ENCODE measurements around the gene KY. TPM values are rescaled to one million over a fixed set of nuclear protein-coding genes. Genes with fewer than 3 reads are reported as not detected.
A peak's percentile ranks its signal among the peaks of the same experiment; 100 is the strongest.

The KY gene
- total RNA-seq, 6 experiments from 2014 or later, result 0.11 to 0.16 TPM; not detected in 4

DNA sequence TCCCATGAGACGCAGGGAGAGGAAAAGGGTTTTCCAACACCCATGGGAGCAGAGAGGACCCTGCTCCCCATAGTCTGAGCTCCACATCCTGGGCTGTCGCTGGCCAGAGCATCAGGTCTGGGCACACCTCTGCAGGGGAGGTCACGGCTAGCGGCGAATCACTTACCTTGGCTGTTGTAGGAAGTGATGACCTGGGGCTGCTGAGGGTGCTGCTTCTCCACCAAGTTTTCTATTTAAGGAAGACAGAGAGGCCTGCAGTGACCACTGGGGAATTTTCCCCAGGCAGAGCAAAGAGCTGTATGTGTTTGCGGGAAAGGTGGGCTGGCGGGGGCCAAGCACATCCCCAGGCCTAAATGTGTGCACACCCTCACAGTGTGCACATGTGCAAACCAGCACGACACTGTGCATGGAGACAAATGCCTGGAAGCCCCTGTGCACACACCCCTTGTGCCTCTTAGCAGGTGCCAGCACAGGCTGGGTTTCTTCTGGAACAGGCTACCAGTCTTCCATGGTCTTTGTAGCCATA, 7.6 kb downstream of the KY start:
- Mint-ChIP-seq H3K36me3 (ENCODE audit: low read depth) (no peaks in the 10 kb centered on the region), H3K9me3 (no peaks in the 10 kb centered on the region), H3K27ac (no peak overlapping the region), H3K27me3 (ENCODE audit: insufficient read depth) (peaks cover 5% of the 10 kb centered on the region), H3K4me3 (no peak overlapping the region), H3K4me1 (ENCODE audit: low read depth) (no peaks in the 10 kb centered on the region)
- TF ChIP-seq, protein P1, sequence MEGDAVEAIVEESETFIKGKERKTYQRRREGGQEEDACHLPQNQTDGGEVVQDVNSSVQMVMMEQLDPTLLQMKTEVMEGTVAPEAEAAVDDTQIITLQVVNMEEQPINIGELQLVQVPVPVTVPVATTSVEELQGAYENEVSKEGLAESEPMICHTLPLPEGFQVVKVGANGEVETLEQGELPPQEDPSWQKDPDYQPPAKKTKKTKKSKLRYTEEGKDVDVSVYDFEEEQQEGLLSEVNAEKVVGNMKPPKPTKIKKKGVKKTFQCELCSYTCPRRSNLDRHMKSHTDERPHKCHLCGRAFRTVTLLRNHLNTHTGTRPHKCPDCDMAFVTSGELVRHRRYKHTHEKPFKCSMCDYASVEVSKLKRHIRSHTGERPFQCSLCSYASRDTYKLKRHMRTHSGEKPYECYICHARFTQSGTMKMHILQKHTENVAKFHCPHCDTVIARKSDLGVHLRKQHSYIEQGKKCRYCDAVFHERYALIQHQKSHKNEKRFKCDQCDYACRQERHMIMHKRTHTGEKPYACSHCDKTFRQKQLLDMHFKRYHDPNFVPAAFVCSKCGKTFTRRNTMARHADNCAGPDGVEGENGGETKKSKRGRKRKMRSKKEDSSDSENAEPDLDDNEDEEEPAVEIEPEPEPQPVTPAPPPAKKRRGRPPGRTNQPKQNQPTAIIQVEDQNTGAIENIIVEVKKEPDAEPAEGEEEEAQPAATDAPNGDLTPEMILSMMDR (IDR thresholded peaks at IDR 0.05), result no peak
- DNase-seq, result no peak

DNA sequence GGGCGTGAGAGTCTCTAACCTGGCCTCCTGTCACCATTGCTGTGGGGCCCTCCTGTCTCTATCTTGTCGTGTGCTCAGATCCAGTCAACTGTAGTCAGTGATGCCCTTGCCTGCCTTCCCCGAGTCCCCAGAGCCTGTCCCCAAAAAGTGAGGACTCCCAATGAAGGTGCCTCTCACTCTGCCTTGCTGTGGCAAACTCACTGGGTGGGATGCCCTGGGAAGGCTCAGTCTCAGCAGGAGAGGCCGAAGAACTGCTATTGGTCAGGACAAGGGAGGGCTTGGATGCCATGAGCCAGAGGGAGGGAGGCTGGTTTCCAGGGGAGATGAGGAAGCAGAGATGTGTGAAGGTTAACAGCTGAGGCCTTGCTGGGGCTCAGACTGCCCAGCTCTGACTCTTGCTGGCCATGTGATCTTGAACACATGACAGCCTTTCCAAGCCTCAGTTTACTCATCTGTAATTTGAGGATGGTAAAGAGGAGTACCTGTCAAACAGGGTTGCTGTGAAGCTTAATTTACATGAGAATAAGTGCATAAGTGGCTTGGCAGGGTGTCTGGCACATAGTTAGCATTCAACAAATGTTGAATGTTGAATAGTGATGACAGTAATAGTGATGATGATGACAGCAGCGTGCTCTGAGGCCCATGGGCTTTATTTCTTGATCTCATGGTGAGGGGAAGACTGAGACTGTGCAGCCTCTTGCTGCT, 8.2 kb downstream of the KY start:
- Mint-ChIP-seq H3K4me1 (ENCODE audit: low read depth) (no peaks in the 10 kb centered on the region), H3K27ac (no peak overlapping the region), H3K36me3 (ENCODE audit: low read depth) (no peaks in the 10 kb centered on the region), H3K27me3 (ENCODE audit: insufficient read depth) (peaks cover 6% of the 10 kb centered on the region), H3K9me3 (no peaks in the 10 kb centered on the region), H3K4me3 (no peak overlapping the region)
- TF ChIP-seq, protein P1 (IDR thresholded peaks at IDR 0.05), result no peak
- no peak for DNase-seq

DNA sequence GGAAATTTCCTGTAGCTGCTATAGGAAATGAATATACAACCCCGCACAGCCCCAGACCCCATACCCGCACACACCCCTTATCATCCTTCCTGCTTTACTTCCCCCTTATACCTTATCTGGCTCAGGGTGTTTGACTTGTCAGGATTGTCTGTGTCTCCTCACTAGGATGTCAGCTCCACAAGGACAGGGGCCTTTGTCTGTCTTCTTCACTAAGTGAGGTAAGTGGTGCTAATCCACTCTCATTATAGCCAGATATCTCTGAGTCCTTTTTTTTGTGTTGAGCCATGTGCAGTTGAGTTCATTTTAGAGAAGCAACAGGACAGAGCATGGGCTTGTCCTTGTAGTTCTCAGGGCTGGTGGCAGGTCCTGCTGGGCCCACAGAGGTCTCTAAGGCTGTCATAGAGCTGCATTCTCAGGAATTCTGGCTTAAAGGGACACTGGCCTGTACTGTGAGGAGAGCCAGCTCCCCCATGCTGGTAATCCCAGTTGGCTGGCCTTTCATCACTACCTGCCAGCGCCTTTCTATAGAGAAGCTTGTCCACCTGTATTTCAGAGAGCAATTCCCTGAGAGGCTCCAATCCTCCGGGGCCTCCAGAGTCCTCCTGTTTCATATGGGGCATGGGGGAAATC, 9.0 kb downstream of the KY start:
- H3K4me1 Mint-ChIP-seq (ENCODE audit: low read depth), result no peaks in the 10 kb centered on the region
- H3K9me3 Mint-ChIP-seq, result no peaks in the 10 kb centered on the region
- DNase-seq, result no peak
- TF ChIP-seq, protein P1 (IDR thresholded peaks at IDR 0.05), result no peak
- no peak overlapping the region for H3K4me3 Mint-ChIP-seq
- no peak overlapping the region for H3K27ac Mint-ChIP-seq
- H3K27me3 Mint-ChIP-seq (ENCODE audit: insufficient read depth), result peaks cover 6% of the 10 kb centered on the region
- H3K36me3 Mint-ChIP-seq (ENCODE audit: low read depth), result no peaks in the 10 kb centered on the region

DNA sequence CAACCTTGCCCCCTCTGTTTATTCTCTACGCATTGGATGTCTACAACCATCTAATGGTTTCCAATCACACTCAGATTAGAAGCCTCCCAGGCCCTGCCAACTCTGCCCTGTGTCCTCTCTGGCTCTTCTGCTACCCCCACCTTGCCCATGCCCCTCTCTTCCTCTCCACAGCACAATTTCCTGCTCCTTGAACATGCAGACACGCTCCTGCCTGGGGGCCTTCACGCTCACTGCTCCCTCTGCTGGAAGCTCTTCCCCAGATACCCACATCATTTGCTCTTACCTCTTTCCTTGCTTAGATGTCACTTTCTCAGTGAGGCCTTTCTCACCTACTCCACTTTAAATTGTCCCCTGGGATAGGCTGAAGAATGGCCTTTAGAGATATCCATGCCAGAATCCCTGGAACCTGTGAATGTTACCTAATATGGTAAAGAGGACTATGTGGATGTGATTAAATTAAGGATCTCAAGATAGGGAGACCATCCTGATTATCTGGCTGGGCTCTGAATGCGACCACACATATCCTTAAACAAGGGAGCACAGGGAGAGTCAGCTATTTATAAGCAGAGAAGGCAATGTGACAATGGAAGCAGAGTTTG, 9.9 kb downstream of the KY start:
- peaks cover 6% of the 10 kb centered on the region for H3K27me3 Mint-ChIP-seq (ENCODE audit: insufficient read depth)
- H3K27ac Mint-ChIP-seq, result no peak overlapping the region
- no peaks in the 10 kb centered on the region for H3K4me1 Mint-ChIP-seq (ENCODE audit: low read depth)
- no peaks in the 10 kb centered on the region for H3K36me3 Mint-ChIP-seq (ENCODE audit: low read depth)
- H3K9me3 Mint-ChIP-seq, result no peaks in the 10 kb centered on the region
- peak; percentile 14 for DNase-seq
- TF ChIP-seq, protein P1 (IDR thresholded peaks at IDR 0.05), result peak; percentile 75
- H3K4me3 Mint-ChIP-seq, result no peak overlapping the region

DNA sequence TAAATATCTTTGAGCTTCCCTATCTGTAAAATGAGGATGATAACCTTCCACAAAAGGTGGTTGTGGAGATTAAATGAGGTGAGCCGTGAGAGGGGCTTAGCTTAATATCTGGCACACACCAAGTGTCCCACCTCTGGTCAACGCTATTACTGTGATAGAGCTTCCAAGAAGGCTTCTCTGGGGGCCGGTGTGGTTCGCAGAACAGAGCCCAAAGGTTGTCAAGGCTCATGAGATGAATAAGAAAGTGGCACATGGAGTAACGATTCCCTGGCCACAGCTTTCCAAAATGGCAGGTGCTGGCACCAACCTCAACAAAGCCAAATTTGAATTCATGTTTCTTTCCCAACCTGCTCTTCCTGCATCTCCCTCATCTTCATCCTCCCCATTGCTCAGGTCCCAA, 10.4 kb downstream of the KY start:
- TF ChIP-seq, protein P1 (IDR thresholded peaks at IDR 0.05), result no peak
- no peaks in the 10 kb centered on the region for H3K4me1 Mint-ChIP-seq (ENCODE audit: low read depth)
- H3K36me3 Mint-ChIP-seq (ENCODE audit: low read depth), result no peaks in the 10 kb centered on the region
- no peak for DNase-seq
- H3K4me3 Mint-ChIP-seq, result no peak overlapping the region
- H3K27ac Mint-ChIP-seq, result no peak overlapping the region
- peaks cover 6% of the 10 kb centered on the region for H3K27me3 Mint-ChIP-seq (ENCODE audit: insufficient read depth)
- H3K9me3 Mint-ChIP-seq, result no peaks in the 10 kb centered on the region
